NCI-H345 (cell line): Measurements from ENCODE around the gene EPB41.
A peak's percentile ranks its signal among the peaks of the same experiment; 100 is the strongest.

Experiments used
- DNase-seq: peaks from one replicate; lab custom pipeline; 2025; lab: John Stamatoyannopoulos, UW

The EPB41 gene

DNA sequence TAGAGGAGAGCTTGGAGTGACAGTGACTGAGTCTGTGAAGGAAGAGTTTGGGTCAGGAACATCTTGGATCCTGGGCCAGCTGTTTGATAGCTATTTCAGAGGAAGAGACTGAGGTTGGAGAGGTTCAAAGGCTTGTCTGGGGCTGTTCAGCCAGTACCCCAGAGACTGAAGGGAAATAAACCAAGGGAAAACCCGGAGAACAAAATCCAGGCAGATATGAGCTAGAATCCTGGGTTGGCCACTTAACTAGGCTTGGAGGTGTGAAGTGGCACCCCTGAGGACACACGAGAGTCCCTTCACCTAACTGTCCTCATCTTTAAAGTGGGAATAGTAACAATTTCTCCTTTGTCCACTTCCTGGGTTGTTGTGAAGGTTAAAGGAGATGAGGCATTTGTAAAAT is 23.1 kb upstream of the EPB41 start:
- no peak for DNase-seq

DNA sequence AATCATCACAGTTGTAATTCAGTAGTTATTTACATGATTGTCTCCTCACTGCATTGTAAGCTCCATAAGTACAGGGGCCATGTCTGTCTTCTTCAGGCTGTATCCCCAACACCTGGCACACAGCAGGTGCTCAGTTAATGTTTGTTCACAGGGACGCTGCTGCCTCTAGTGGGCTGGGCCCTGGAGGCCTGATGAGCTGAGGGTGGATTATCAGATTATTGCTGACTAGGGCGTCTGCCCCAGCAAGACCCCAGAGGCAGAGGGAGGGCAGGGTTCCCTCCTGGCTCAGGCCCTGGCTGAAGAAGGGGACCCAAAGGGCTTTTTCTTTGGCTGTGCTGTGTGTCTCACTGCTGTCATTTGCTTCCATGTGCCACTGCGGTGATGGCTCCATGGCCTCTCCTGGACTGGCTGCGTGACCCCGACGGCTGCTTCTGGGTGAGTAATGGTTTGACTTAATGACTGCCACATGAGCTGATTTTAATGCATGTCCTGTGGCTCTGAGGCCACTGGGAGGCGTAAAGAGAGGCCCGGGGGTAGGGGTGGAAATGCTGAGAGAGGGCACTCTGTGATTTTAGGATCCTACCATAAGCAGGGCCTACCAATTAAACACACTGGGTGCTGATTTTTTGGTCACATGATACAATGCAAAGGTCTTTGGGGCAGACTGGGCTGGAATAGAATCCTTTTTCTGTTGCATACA is 20.8 kb upstream of the EPB41 start:
- no peak for DNase-seq

DNA sequence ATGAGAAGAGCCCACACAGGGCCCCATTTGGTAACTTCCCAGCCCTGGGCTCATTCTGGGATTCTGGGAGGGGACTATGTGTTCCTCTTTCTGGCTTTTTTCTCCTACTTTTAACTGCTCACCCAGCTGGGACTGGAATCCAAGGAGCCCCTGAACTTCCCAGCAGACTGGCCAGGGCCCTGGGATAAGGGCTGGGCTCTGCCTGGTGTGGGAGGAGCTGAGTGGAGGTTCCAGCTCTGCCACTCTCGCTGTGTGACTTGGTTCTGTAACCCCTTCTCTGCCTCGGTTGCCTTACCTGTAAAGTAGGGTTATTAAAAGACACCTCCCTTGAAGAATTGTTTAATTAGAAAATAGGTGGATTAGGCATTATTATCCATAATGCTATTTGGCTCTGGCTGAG is 19.6 kb upstream of the EPB41 start:
- no peak for DNase-seq

DNA sequence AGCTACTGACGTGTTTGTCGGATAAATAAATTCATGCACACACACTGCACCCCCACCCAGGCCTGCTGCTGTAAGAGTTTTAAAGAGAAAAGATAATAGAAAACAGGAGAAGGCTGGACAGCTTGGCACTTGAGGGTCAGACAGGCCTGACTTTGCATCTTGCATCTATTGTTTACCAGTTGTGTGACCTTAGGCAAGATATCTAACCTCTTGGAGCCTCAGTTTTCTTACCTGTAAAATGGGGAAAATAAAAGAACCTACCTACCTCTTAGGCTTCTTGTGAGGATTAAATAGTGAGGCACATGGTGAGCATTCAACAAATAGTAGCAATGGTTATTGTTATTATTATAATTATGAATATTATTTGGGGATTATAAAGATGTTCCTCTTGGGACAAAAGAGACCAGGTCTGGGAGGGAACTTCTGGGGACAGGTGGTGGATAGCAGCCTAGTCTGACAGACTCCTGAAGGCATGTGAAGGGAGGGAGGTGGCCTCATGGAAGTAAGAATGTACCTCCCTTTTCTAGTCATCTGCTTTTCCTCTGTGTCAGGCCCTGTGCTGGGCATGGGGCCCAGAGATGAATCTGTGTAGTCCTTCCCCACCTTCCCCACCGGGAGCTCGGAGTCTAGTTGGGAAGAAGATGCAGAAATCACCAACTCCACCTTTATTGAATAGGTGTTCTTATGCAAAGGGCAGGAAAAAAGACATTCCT is 18.3 kb upstream of the EPB41 start:
- no peak for DNase-seq

DNA sequence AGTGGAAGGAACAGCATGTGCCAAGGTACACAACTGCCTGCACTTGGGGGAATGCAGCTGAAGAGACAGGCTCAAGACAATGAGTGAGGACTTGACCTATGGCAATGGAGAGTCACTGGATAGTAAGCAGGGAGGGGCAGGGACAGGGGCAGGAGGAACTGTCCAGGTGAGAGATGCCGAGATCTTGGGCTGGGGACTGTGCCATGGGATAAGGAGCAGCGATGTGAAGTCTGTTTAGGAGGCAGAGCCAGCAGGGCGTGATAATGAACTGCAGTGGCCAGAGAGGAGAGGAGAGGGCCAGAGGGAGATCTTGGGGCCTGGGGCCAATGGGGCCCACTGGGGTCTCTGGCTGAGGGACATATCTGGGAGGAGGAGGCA is 17.8 kb upstream of the EPB41 start:
- no peak for DNase-seq

DNA sequence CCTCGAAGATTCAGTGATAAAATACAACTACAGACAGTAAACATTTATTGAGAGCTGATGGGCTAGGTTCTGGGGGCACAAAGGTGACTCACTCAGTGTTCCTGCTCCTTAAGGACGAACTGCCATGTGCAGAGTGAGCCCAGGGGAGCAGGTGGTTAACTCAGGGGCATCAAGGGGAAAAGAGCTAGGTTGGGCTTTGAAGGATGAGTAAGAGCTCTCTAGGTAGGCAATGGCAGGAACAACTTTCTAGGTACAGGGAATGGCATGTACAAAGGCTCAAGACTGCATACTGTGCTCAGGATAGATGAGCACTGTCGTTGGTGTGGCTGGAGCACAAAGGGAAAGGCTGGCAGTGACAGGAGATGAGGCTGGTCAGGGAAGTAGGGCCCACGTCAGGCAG is 16.6 kb upstream of the EPB41 start:
- DNase-seq: no peak

DNA sequence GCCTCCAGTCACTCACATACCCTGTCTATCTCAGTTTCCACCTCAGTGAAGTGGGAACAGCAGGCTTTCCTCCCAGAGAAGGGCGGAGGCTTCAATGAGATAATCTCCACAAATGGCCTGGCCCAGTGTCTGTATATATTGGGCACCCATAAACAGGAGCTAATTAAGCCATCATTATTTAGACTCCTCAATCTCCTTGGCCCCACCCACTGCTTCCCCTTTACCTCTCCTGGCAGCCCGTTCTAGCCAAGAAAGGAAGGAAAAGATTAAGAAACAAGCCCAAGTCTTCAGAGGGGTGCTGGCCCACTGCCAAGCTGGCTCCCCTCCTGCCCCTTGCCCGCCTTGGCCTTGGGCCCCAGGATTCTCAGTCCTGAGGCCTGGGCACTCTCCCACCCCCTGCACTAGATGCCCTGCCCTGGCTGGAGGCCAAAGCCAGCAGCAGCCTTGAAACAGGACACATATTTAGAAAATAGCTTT is 15.9 kb upstream of the EPB41 start:
- DNase-seq: no peak

DNA sequence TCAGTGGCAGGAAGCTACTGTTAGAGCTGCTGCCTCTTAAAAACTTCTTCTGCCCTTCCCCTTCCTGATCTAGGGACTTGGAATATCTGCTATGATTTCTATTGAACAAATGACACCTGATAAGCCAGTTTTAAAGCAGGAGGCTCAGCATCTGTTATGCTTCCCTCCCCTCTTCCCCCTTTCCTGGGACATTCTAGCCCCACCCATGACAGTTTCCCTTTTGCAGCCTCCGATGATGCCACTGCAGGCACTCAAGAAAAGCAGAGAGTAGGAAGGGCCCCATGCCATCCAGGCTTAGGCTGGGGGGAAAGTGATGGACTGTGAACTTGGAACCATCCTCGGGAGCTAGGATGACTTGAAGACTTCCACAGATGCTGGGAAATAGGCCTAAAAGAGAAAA is 15.1 kb upstream of the EPB41 start:
- no peak for DNase-seq

DNA sequence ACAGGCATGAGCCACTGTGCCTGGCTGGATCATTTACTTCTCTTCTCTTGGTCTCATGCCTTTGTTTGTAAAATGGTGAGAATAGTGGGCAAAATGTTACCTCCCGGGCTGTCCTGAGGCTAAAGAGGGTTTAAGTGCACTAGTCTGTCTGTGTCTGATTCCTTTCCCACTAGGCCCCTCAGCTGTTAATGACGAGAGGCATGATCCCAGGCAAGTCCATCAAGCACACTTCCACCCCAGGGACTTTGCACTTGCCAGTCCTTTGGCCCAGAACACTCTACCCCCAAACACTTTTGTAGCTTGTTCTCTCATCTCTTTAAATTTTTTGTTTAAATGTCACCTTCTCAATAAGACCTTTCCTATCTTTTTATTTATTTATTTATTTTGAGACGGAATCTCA is 13.8 kb upstream of the EPB41 start:
- DNase-seq: no peak

DNA sequence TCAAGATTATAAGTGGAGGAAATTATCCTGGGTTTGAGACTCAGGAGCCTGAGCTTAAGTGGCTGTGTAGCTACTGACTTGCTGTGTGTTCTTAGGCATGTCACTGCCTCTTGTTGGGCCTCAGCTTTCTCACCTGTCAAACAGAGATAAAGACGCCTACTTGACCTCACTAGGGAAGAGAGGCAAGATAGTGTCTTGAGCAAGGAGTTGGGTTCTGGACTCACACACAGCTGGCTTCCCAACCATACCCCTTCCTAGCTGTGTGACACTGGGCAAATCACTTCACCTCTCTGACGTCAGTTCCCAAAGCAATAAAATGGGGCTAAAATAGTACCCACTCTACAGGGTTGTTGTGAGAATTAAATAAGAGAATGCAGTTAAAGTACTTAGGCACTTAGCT is 11.6 kb upstream of the EPB41 start:
- no peak for DNase-seq

DNA sequence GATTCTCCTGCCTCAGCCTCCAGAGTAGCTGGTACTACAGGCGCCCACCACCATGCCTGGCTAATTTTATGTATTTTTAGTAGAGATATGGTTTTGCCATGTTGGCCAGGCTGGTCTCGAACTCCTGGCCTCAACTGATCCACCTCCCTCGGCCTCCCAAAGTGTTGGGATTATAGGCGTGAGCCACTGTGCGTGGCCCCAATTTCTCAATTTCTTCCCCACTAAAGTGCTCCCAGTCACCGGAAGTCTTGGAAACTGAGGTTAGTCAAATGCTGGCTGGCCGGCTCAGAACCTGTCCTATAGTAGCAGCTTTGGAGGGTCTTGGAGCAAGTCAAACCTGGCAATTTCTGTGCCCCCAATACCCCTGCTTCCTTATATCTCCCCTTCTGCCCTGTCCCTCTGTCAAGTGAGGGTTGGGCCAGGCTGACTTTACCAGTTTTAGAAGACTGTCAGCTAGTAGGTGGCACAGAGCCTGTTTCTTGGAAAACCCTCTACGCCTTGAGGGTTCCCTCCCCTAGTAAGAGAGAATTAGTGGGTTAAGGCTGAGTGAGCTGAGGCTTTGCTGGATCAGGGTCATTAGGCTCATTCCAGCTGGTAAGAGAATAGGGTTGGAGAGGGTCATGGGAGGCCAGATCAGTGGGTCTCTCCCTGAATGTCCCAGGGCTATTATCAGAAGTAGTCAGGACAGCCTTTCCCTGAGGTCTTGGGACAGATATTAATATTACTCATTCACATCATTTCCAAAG is 8.3 kb upstream of the EPB41 start:
- DNase-seq: no peak

DNA sequence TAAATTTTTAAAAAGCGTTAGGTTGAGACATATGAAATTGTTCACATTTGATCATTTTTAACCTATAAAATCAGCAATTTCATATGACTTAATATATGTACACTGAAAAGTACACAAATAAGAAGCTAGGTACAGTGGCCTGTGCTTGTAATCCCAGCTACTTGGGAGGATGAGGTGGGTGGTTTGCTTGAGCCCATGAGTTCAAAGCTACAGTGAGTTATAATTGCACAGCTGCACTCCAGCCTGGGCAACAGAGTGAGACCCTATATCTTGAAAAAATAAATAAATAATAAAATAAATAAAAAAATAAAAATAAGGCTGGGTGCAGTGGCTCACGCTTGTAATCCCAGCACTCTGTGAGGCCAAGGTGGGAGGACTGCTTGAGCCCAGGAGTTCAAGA is 5.2 kb upstream of the EPB41 start:
- no peak for DNase-seq

DNA sequence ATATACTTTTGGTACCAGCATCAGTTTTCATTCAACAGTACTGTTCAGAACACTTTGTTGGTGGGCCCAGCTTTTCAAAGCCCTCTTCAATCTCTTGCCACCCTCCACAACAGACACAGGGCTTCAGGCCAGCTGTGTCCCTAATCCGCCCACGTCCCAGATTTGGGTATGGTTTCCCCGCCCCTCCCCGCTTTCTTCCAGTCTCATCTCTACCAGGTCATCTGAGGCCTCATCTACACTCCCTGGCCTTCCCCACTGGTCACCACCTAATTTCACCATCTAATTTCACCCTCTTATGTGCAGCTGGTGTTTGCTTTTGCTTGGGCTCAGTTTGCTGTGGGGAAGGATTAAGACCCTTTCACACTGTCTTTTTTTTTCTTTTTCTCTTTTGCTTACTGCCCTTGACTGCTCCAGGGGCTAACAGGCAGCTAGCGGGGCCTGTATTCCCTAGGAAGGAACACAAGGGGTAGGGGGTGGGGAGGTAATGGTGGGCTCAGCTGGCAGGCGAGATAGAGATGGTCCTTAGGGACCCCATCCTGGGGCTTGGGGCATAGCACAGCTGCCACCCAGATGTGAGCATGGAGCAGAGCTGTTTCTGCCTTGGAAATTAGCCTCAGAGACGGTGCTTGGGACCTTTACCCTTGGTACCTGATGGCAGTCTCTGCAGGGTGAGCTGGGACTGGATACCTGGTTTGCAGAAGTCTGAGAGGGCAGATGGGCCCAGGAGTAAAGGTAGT is 3.8 kb upstream of the EPB41 start:
- DNase-seq: no peak

DNA sequence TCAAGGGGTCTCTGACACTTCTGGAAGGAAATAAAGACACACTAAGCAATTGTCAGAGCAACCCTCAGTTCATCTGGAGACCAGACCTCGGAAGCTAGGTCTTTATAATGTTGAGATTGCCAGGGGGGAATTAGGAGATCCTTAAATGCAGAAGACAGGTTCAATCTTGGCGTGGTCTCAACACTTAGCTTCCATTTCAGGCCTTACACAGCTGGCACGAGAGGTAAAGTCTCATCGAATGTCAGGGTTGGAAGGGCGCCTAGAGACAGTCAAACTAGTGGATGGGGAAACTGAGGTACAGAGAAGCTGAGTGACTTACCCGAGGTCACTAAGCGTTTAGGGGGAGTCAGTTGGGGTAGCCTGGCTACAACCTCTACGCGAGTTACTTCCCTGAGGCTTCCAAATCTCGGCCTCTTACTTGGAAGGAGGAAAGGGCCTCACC is 562 bp upstream of the EPB41 start:
- no peak for DNase-seq

DNA sequence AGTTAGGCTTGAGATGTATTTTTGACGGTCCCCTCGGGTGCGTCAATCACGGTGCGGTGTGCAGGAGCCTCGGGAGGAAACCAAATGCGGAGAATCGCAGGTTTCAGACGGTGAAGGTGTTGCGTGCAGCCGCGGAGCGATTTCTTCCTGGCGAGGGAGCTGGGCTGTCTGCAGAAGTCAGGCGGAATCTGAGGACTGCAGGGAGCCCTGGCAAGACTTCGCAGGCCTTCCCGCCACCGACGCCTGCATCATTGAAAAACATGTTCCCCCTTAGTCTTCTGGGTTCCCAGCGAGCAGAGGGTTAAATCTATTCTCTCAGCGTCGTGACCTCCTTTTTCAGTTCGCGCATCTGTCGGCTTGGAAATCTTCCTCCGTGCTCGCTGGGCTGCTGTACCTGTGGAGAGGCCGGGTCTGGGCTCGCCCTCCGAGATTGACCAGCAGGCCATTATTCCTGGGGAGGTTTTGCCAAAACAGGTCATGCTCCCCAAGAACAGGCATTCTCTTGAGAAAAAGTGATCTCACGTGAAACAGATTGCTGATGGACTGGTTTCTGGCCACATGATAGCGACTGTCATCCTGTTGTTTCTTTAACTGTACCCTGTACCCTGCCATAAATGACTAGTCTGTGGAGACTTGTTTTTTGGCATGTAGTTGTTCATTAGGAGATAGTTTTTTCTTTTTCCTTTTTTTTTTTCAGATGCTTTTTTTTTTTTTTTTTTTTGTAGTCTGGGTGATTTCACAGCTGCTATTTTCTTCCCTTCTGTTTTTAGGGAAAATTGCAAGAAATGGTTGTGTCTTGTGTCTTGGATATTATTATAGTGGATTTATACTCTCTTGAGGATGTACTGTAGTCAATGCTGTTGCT is 894 bp downstream of the EPB41 start:
- DNase-seq: peak; percentile 56

DNA sequence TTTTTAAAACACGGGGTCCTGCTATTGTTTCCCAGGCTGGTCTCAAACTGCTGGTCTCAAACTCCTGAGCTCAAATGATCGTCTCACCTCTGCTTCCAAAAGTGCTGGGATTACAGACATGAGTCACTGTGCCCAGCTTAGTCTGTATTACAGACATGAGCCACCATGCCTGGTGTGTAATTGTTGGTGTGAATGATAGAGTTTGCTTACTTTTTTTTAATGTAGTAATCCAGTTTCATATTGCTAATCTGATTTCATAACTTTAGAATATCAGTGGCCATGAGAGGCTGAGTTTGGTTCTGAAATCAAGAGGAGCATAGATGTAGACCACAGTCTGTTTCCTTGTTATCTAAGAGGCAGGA is 3.4 kb downstream of the EPB41 start:
- no peak for DNase-seq

DNA sequence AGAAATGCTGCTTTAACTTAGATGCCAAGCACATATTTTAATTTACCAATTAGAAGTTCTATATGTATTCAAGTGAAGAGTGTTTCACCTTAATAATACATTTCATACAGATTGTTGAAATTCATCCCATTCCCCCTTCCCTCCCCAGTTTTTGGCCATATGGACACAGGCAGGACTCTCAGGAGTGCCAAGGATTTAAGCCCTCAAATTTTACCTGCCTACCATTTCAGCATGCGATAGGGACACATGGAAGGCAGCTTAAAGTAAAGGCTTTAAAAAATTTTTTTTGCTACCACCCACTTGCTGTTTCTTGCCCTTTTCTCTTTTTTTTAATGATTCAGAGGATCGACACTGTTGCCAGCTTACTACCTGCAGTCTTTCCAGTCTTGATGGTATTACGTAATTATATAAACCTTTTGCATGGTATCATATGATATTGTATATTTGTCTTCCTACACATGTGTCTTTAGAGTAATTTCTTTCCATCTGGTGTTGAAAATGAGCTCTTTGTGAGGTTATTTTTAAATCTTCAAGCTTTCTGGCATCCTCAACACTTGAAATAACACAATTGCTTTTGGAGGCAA is 7.0 kb downstream of the EPB41 start:
- DNase-seq: no peak

DNA sequence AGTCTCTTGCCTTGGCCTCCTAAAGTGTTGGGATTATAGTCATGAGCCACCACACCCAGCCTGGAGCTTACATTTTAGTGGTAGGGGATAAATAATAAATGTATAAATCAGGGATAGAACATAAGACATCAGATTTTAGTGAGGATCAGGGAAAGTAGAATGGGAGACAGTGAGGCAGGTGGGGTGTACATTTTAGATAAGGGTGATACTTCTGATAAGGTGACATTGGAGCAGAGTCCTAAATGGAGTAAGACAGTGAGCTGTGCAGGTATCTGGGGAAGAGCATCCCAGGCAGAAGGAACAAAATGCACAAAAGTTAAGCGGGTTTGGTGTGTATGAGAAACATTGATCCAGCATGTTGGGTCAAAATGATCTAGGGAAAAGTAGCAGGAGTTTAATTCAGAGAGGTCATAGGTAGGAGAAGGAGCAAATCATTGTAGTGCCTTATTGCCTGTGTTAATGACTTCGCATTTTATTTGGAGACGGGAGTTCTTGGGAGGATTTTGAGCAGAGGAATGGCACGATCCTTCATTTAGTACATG is 11.1 kb downstream of the EPB41 start:
- DNase-seq: no peak

DNA sequence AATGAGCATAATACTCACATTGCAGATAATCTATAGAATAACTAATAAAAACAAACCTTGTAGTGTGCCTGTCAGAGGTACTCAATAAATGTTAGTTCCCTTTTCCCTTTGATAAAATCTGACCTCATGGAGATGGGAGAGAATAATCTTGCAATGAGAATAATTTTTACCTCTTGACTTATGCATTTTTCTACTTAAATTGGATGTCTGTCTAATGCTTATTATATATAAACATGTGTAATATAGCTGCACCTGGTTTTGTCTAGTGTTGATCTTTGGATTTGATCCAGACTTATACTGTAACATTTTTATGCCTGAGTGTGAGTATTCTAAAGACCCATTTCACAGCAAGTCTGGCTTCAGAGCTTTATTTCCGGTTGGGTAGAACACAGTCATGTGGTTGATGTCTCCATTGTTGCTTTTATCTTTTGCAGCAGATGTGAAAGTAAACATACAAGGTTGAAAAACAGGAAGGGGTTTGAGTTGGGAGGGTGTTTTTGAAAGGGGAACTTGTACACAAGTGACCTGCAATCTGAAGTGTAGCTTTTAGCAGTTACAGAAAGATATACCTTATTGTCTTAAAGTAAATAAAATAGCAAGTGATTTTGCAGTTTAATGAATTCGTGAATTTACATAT is 12.4 kb downstream of the EPB41 start:
- DNase-seq: peak; percentile 65

DNA sequence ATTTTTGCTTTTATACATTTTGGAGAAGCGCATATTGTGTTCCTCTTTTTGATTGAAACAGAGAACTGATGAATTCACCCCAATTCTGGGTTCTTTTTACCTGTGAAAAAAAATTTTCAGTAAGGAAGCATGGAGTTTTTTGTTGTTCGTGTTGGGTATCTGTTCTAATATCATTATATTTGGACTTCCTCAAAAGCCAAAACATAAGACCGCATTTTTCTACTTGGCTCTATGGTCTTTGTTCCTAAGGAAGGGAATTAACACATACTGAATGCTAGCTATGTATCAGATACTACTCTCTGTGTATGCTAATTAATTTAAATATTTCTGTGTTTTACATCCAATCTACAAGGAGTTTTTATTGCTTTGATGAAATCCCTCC is 12.9 kb downstream of the EPB41 start:
- DNase-seq: no peak
